ENCODE data around the gene MICB.

Gene MICB

GRCh38 chr6:31513456-31514165, 15.7 kb downstream of the MICB start:
- DNase-seq, result no peak

GRCh38 chr6:31521835-31522234, 23.9 kb downstream of the MICB start:
- DNase-seq, result no peak

DNA sequence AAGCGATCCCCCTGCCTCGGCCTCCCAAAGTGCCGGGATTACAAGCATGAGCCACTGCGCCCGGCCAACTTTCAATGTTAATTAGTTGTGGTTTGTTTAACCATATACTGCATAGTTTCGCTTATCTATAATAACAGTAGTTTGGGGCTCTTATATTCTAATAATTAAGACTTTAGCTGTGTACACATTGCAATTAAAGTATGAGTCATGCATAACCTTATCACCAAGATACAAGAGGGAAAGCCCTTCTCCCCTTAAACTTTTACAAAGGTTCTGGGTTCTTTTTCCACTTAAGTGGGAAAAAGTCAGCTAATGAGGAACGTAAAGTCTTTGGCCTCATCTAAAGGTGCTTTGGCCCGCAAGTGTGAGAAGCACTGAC, 27.6 kb downstream of the MICB start:
- no peak for DNase-seq

- DNase-seq, result no peak
Measured at GRCh38 chr6:31525932-31526591, 28.1 kb downstream of the MICB start.

- DNase-seq, result peak; percentile 35
Measured at GRCh38 chr6:31528307-31528777, 30.4 kb downstream of the MICB start.

- no peak for DNase-seq
Measured at GRCh38 chr6:31528821-31529328, 30.9 kb downstream of the MICB start, which contains the start of gene MCCD1. Gene MCCD1 (plus strand): TSS chr6:31528962. CDS start chr6:31529015, 53 bp downstream.

- no peak for DNase-seq
Measured at GRCh38 chr6:31529329-31530150, 31.6 kb downstream of the MICB start.

DNA sequence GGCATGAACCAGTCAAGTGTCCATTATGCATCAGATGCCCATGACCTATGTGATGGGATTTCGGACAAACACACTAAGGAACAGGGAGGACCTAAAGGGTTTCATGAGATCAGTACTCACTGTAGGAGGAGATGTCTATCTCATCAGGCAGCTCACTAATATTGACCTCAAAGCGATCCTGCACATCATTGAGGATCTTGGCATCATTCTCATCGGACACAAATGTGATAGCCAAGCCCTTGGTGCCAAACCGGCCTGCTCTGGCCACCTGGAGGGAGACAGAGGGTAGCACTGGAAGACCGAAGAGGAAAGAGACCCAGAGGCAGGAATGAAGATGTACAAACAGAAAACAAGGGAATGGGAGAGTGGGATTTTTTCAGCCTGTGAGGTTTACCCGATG, 32.7 kb downstream of the MICB start:
- DNase-seq, result no peak

- no peak for DNase-seq
Measured at GRCh38 chr6:31531162-31531561, 33.2 kb downstream of the MICB start.

DNA sequence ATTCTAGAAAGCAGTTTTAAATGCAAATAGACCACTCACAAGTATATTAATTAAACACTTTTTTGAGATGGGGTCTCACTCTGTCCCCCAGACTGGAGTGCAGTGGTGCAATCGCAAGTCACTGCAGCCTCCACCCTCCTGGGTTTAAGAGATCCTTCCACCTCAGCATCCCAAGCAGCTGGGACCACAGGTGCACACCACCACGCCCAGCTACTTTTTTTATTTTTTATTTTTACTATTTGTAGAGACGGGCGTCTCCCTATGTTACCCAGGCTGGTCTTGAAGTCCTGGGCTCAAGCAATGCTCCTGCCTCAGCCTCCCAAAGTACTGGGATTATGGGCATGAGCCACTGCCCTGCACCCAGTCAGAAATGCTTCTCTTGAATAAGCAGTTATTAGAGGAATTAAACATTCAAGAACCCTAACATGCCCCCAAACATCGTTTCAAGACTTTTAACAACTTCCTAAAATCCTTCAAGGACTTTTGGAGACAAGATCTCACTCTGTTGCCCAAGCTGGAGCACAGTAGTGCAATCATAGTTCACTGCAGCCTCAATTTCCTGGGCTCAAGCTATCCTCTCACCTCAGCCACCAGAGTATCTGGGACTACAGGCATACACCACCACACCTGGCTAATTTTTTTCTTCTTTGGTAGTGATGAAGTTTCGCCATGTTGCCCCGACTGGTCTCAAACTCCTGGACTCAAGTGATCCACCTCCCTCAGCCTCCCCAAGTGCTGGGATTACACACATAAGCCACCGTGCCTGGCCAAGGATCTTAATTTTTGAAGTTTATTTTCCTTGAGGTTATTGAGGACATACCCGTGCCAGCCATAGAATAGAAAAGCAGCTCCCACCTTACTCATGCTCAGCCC, 34.1 kb downstream of the MICB start:
- DNase-seq, result no peak

- no peak for DNase-seq
Measured at GRCh38 chr6:31532644-31533454, 34.9 kb downstream of the MICB start.

GRCh38 chr6:31533455-31533841, 35.5 kb downstream of the MICB start:
- DNase-seq, result no peak

DNA sequence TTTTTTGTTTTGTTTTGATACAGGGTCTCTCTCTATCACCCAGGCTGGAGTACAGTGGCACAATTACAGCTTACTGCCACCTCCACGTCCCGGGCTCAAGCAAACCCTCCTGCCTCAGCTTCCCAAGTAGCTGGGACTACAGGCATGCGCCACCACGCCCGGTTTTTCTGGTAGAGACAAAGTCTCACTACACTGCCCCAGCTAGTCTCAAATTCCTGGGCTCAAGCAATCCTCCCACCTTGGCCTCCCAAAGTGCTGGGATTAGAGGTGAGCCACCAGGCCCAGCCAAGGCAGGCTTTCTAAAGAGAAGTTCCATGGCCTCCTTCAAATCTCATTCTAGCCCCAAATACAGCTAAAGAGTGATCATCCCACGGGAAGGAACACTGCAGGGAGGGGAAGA, 36.1 kb downstream of the MICB start:
- DNase-seq, result no peak

DNA sequence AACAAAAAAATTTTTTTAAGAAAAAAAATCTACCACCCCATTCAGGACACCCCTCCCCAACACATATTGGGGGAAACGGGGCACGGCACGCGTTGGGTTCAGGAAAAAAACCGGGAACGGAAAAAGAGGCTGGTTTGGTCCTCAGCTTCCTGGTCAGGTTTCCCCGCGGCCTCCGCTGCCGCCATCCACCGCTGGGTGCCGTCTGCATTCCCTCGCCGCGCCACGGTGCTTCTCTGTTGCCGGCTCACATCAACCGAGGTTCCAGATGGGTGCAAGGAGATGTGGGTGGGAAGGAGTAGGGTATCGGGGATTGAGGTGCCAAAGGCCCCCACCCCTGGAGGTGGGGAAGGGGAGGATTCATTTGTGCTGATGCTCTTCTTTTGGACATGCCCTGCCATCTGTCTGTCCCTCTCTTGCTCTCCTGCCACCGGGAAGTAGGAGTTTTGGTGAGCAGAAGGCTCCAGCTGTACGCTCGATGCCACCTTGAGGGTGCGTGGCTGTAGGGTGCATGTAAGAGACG, 36.6 kb downstream of the MICB start:
- no peak for DNase-seq

DNA sequence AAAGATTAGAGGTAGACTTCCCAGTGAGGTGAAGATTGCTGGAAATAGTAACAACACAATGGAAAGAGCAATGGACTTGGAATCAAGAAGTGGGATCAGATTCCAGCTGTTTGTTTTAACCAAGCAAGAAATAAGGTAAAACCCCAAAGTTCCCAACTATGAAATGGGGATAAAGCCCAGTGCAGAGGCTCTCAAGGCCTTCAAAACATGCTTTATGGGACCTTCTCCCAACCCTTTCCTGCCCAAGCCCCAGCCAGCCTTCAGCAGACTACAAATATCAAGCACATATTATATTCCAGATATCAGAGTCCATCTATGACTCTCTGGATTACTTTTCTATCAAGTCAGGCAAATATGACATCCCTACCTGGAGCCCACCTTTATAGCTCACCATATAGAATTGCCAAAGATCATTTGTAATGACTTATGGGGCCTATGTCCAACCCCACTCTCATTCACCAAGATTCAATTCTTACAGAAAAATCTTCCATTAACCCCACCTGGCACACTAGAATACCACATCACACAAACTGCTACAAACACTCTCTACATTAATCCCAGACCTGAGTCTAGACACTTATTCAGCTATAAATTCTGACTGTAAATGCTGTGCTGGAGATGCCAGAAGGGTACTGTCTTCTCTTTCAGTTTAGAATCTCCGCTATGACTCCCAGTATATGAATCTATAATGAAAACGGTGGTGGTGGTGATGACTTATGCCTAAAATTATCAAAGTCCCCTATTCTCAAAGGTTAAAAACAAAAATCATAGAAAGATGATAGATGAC, 37.8 kb downstream of the MICB start:
- DNase-seq, result no peak

DNA sequence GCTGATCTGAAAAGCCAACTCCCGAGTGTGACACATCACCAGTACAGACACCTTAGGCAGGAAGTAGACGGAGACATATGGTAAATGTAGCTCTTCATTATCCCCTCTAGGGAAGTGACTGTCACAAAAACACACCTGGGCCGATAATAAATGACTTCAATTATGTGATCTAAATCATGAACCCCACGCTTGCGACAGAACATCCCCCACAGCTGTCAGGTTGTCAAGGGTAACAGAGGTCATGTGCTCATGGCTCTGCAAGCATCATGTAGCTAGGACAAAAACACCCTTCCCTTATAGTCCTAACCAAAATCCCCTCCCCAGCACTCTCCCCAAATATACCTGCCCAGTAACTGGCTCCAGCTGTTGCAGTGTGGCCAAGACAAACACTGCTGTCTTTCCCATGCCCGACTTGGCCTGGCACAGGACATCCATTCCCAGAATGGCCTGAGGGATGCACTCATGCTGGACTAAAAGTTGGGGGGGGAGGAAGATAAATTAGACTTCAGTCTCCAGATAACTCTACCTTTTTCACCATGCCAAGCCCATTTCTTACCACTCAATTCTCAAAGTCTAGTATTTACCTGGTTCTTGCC, 41.0 kb downstream of the MICB start:
- no peak for DNase-seq

DNA sequence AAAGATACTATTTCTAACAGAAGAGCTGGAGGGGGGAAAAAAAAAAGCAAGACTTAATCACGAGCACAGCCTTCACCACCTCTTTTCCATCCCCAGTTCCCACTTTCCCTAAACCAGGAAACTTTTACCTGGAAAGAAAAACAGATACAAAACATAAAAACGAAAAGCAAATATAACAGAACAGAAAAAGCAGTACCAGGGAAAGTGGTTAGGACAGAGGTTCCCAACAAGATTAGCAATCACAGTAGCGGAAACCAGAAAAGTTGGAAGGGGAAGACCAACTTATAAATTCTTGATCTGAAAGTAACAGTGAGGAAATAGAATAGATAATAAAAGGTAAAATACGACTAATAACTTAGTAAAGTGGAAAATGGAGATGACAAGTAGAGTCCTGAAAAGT, 42.7 kb downstream of the MICB start:
- no peak for DNase-seq

DNA sequence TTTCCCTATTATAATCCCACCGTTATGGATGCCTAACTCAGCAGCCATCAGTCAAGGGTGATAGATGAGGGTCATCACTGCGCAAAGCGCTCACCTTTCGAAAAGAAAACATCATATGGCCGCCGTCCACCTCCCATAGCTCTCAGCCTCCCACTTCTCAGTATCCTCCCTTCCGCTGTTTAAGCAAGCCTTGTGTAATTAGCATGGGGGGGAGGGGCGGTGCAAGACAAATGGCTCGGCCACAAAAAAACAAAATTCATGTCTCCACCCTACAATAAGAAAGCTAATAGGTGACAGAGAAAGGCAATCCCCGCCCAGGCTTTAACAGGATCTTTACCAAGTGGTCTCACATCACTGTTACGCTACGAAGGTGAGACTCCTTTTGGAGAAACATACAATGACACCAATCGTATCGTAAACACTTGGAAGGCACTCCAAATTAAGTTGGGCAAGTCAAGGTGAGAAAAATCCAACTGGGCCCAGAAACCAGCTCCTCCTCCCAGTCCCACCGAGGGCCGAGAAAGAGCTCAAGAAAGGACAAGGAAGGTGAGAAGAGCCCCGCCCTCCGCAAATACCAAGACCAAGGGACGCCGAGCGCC, 43.2 kb downstream of the MICB start:
- DNase-seq, result peak; percentile 82

DNA sequence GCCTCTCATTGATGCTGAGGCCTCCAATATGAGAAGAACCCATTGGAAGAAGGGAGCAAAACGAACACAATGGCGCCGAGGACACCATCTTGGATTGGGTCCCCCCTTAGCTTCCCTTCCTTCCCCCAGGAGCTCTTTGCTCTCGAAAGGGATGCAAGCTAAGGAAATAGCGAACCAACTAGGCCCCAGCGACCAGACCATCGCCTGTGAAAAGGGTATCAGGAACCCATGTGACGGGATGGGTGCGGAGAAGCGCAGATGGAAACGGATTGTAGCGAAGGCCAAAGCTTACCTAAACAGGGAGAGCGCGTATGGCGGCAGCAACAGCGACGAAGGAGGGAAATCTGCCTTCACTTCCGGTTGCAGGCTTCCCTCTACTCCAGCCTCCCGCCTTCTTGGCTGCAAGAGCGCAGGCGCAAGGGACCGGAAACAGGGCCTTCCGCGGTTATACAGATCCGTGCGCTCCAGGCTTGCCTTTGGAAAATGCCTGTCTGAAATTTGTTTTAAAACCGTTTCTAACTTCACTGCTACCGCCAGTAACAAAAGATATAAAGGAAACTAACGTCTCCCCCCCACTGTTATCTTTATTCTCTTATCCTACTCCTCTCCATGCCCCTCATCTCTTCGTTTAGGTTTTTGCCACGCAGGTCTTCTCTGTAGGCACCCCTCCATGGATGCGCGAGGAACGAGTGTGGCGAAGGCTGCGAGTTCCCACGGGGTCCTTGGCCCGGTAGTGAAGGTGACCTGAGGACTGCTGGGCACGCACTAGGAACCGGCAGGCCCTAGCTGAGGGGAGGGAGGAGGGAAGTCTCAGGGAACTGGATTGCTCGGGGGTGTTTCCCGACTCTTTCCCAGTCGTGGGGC, 43.9 kb downstream of the MICB start, which contains the start of gene DDX39B:
DDX39B (minus strand) TSS at position 346 of the 864 bp plus-strand sequence. CDS start 1,471 bp downstream, outside the sequence.
- DNase-seq, result peak; percentile 99

All from OCI-M1 (cell line).